Erythroblast (primary cell): ENCODE measurements around the gene MYO9B.

Experiments used
- DNase-seq, 2 experiments: peaks; one replicate each; lab custom pipeline; 2025; lab: John Stamatoyannopoulos, UW
- GATA1 ChIP-seq: IDR thresholded peaks from 2 replicates; pipeline ENCODE4 v1.6.1; 2011; ENCODE audit warnings: low read depth, mild to moderate bottlenecking, control low read depth, low read length, moderate library complexity
- POLR2A ChIP-seq: IDR thresholded peaks from 2 replicates; pipeline ENCODE4 v1.6.1; 2011; ENCODE audit warnings: mild to moderate bottlenecking, low read length

Gene MYO9B

GRCh38 chr19:17245535-17245984 lies 170.0 kb downstream of the MYO9B start, which contains the start of gene NR2F6:
TSS of gene NR2F6 (minus strand) at chr19:17245919. CDS start at chr19:17245220, 699 bp downstream.
- TF ChIP-seq POLR2A (no peak), GATA1 (no peak)
- peak in 1 of 2 experiments; percentile 82 for DNase-seq

GRCh38 chr19:17246681-17247425 lies 171.3 kb downstream of the MYO9B start:
- no peak for DNase-seq
- TF ChIP-seq POLR2A (no peak), GATA1 (no peak)

- no peak for DNase-seq
- no peak for TF ChIP-seq GATA1
- TF ChIP-seq POLR2A = no peak
Observed at GRCh38 chr19:17248011-17248776, 172.6 kb downstream of the MYO9B start.

GRCh38 chr19:17249887-17250548 lies 174.4 kb downstream of the MYO9B start:
- TF ChIP-seq POLR2A (no peak), GATA1 (no peak)
- DNase-seq = no peak

- TF ChIP-seq POLR2A (no peak), GATA1 (no peak)
- no peak for DNase-seq
Observed at GRCh38 chr19:17254636-17255035, 179.1 kb downstream of the MYO9B start.

- TF ChIP-seq GATA1 (no peak), POLR2A (no peak)
- DNase-seq = no peak
Observed at GRCh38 chr19:17255150-17255621, 179.6 kb downstream of the MYO9B start.

GRCh38 chr19:17256130-17256529 lies 180.6 kb downstream of the MYO9B start:
- TF ChIP-seq POLR2A = no peak
- TF ChIP-seq GATA1 = no peak
- no peak for DNase-seq

- DNase-seq = no peak
- no peak for TF ChIP-seq GATA1
- TF ChIP-seq POLR2A = no peak
Observed at GRCh38 chr19:17259118-17259780, 183.7 kb downstream of the MYO9B start.

- TF ChIP-seq GATA1 = no peak
- TF ChIP-seq POLR2A = no peak
- DNase-seq = no peak
Observed at GRCh38 chr19:17259934-17260333, 184.4 kb downstream of the MYO9B start.

GRCh38 chr19:17260842-17261325 lies 185.3 kb downstream of the MYO9B start:
- DNase-seq = peak; percentile 90 to 95
- TF ChIP-seq GATA1 (no peak), POLR2A (no peak)

- TF ChIP-seq GATA1 (no peak), POLR2A (no peak)
- no peak for DNase-seq
Observed at GRCh38 chr19:17262557-17262956, 187.0 kb downstream of the MYO9B start.
